ENCODE results near the gene SPNS1.

DNA sequence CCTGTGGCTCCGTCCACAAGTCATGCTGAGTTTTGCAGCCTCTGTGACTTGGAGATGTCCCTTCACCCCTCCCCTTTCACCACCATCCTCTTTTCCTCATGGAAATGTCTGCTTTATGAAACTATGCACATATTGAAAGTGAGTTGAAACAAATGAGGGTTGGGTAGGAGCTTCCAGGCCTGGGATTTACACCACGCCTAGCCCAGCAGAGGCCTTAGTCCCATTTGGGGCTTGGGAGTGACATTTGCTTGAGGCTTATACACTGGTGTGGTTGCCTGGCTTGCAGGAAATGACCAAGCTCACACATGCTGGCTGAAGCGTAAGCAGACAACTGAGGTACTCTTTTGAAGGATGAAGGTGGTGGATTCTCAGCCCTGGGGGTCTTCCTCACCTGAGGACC lies 10.5 kb upstream of the SPNS1 start:
- TF ChIP-seq, protein P1, sequence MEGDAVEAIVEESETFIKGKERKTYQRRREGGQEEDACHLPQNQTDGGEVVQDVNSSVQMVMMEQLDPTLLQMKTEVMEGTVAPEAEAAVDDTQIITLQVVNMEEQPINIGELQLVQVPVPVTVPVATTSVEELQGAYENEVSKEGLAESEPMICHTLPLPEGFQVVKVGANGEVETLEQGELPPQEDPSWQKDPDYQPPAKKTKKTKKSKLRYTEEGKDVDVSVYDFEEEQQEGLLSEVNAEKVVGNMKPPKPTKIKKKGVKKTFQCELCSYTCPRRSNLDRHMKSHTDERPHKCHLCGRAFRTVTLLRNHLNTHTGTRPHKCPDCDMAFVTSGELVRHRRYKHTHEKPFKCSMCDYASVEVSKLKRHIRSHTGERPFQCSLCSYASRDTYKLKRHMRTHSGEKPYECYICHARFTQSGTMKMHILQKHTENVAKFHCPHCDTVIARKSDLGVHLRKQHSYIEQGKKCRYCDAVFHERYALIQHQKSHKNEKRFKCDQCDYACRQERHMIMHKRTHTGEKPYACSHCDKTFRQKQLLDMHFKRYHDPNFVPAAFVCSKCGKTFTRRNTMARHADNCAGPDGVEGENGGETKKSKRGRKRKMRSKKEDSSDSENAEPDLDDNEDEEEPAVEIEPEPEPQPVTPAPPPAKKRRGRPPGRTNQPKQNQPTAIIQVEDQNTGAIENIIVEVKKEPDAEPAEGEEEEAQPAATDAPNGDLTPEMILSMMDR (IDR thresholded peaks at IDR 0.05) = no peak
- TF ChIP-seq POLR2A (IDR thresholded peaks at IDR 0.05) = no peak

Measured in testis (tissue), 2 donors.